Measurements from ENCODE around the gene NKAIN2.
"Not testable (repeated sequence)": the region's sequence is repeated elsewhere in the genome, so short reads cannot be mapped to it uniquely, and the experiment has no call there.

Gene NKAIN2

DNA sequence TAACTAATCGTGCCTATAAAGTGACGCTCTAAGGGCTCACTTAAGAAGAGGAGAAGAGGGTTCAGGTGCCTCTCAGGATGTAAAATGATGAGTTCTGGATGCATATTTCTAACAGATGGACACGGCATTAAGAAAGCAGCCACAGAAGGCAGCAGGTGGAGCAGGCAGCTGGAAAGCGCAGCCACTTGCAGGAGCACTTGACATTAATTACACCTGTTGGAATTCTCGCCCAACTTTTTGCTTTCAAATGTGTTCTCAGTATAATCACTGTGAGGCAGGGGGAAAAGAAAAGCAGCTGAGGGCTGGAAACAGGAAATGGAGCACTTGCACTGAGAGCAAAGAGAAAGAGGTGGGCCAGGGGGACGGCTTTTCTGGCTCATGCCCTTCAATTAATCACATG lies 164.2 kb downstream of the NKAIN2 start:
- DNase-seq (ENCODE audit: extremely low read depth, low read depth) = no peak
- TF ChIP-seq, protein P1, sequence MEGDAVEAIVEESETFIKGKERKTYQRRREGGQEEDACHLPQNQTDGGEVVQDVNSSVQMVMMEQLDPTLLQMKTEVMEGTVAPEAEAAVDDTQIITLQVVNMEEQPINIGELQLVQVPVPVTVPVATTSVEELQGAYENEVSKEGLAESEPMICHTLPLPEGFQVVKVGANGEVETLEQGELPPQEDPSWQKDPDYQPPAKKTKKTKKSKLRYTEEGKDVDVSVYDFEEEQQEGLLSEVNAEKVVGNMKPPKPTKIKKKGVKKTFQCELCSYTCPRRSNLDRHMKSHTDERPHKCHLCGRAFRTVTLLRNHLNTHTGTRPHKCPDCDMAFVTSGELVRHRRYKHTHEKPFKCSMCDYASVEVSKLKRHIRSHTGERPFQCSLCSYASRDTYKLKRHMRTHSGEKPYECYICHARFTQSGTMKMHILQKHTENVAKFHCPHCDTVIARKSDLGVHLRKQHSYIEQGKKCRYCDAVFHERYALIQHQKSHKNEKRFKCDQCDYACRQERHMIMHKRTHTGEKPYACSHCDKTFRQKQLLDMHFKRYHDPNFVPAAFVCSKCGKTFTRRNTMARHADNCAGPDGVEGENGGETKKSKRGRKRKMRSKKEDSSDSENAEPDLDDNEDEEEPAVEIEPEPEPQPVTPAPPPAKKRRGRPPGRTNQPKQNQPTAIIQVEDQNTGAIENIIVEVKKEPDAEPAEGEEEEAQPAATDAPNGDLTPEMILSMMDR (IDR thresholded peaks at IDR 0.05; ENCODE audit: low read depth, low read length) = no peak

DNA sequence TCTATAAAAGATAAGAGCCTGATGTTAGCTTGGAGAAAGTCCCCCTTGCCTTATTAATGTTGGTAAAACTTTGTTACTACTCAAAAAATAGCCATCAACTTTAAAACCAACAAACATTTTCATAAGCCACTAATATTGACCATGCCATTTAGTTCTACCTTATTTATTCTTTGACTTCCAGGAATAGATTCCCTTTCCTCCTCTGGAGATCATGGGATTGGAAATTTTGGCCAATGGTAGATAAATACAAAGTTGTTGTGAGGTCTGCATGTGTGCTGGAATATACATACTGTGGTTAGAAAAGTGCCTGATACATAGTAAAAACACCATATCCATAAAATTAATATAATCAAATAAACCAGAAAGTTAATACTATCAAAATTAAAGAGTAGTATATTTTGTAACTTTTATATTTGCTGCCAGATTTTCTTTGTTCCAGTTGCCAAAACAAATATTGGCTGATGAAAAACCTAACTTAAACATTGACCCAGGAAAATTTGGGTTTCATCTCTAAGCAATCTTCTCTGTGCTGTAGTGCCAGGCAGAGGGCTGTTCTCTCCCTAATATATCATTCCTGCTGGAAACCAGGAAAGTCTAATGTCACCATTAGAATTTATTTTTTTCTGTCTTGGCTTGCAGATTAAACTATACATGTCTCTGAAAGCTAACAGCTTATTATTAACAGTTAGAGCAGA lies 169.1 kb downstream of the NKAIN2 start:
- no peak for DNase-seq (ENCODE audit: extremely low read depth, low read depth)
- TF ChIP-seq, protein P1 (IDR thresholded peaks at IDR 0.05; ENCODE audit: low read depth, low read length) = no peak

DNA sequence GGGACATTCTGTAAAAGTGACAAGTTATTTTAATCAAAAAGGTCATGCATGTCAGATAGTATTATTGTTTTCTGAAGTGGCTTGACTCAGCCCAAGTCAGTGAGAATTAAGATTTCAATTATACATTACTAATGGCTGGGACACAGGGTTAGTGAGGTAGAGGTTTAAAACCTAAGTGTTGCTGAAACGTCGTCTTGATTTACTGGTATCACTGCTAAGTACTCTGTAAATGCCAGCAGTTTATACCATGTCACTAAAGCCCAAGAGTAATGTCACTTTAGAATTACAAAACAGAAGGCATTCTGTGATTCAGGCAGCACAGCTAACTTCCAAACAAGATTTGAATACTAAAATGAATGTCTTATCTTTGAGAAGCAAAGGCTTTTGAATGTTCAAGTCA lies 176.6 kb downstream of the NKAIN2 start:
- TF ChIP-seq, protein P1 (IDR thresholded peaks at IDR 0.05; ENCODE audit: low read depth, low read length) = no peak
- no peak for DNase-seq (ENCODE audit: extremely low read depth, low read depth)

DNA sequence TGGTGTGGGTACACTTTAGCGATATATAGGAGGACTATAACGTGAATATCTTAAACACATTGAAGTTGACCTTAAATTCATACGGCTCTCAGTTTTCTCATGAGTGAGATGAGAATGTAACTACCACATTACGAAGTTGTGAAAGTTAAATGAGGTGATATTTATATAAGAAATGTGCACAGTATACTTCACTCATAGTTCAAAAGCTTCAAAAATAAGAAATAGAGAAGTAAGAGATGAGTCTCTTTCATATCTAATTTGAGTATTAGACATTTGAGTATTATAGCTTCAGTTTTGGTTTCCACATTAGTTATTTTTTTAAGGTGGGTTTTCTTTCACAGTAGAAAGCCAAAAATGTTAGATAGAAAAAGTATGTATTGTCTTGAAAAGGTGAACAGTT lies 183.3 kb downstream of the NKAIN2 start:
- no peak for DNase-seq (ENCODE audit: extremely low read depth, low read depth)
- TF ChIP-seq, protein P1 (IDR thresholded peaks at IDR 0.05; ENCODE audit: low read depth, low read length) = no peak

DNA sequence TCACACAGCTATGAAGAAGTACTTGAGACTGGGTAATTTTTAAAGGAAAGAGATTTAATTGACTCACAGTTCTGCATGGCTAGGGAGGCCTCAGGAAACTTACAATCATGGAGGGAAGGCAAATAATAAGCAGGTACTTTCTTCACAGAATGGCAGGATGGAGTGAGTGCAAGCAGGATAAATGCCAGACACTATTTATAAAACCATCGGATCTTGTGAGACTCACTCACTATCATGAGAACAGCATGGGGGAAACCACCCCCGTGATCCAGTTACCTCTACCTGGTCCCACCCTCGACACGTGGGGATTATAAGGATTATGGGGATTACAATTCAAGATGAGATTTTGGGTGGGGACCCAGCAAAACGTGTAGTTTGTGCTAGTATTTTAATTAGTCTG lies 186.3 kb downstream of the NKAIN2 start:
- not testable (repeated sequence) for DNase-seq (ENCODE audit: extremely low read depth, low read depth)

DNA sequence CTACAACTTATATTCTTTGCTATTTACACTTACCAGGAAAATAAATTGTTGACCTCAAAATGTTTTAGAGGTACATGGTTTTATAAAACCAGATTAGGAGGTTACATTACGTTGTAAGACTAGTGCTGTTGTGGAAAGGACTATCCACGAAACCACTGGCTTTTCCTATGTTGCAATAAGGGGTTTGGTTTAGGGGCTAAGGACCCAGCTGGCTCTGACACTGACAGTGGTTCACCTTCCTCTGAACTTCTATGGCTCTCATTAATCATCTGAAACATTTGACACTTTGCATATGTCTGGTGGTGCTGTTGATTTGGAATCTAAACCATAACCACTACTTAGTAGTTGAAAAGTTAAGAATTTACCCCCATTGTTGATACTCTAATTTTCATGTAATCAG lies 186.7 kb downstream of the NKAIN2 start:
- no peak for DNase-seq (ENCODE audit: extremely low read depth, low read depth)
- TF ChIP-seq, protein P1 (IDR thresholded peaks at IDR 0.05; ENCODE audit: low read depth, low read length) = no peak

DNA sequence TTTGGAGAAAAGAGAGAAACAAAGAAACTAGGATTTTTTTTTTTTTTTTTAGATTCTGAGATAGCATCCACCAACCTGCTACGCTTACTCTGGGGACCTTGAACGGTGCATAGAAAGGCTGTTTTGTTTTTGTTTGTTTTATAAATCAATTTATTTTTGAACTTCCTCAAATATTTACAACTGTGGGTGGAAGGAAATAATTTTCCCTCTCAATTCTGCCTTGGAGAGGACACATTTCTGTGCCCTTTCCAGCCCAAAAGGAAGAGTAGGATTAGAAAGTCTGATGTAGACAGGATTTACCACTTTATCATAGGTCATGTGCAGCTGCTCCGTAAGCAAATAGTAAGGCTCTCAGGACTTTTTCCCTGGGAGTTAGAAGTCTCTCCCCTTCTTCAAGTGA lies 190.5 kb downstream of the NKAIN2 start:
- no peak for DNase-seq (ENCODE audit: extremely low read depth, low read depth)
- TF ChIP-seq, protein P1 (IDR thresholded peaks at IDR 0.05; ENCODE audit: low read depth, low read length) = no peak
